NCI-H2107 treated with DMSO at 0.1 percent for 48 hours (cell line): ENCODE data around the gene NKAIN4.
"Not testable (repeated sequence)": the region's sequence is repeated elsewhere in the genome, so short reads cannot be mapped to it uniquely, and the experiment has no call there.

Experiments used
- DNase-seq: peaks from one replicate; lab custom pipeline; 2025; ENCODE audit not compliant: unreplicated experiment; lab: John Stamatoyannopoulos, UW

NKAIN4 gene

DNA sequence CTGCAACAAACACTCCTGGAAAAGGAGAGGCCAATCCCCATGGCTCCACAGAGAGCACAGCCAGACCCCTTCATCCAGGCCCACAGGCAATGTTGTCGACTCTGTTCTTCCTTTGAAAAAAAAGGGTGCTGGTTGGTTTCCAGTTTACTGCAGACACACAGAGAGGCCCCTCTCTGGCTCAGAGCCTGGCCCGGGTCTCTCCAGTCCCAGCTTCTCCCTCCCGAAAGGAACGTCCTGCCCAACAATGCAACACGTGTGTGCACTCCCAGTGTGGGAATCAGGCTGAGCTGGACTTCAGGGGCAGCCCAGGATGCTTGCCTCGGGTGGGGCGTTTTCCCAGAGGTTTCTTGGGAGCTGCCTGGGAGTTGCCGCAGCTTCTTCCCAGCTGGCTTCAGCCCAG, 4.5 kb upstream of the NKAIN4 start:
- DNase-seq = no peak

DNA sequence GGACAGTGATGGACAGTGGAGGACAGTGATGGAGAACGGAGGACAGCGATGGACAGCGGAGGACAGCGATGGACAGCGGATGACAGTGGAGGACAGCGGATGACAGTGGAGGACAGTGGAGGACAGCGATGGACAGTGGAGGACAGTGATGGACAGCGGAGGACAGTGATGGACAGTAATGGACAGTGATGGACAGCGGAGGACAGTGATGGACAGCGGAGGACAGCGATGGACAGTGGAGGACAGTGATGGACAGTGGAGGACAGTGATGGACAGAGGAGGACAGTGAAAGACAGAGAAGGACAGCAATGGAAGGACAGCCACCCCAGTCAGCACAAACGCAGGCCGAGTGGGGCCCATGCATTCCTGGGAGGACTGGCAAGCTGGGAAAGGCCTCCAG, 3.4 kb upstream of the NKAIN4 start:
- no peak for DNase-seq

DNA sequence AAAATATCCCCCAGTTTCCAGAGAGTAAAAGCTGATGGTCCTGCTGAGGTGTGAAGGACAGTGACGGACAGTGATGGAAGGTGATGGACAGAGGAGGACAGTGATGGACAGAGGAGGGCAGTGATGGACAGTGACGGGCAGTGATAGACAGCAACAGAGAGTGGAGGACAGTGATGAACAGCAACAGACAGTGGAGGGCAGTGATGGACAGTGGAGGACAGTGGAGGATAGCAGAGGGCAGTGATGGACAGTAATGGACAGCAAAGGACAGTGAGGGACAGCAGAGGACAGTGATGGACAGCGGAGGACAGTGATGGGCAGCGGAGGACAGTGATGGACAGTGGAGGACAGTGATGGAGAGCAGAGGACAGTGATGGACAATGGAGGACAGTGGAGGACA, 2.7 kb upstream of the NKAIN4 start:
- no peak for DNase-seq

DNA sequence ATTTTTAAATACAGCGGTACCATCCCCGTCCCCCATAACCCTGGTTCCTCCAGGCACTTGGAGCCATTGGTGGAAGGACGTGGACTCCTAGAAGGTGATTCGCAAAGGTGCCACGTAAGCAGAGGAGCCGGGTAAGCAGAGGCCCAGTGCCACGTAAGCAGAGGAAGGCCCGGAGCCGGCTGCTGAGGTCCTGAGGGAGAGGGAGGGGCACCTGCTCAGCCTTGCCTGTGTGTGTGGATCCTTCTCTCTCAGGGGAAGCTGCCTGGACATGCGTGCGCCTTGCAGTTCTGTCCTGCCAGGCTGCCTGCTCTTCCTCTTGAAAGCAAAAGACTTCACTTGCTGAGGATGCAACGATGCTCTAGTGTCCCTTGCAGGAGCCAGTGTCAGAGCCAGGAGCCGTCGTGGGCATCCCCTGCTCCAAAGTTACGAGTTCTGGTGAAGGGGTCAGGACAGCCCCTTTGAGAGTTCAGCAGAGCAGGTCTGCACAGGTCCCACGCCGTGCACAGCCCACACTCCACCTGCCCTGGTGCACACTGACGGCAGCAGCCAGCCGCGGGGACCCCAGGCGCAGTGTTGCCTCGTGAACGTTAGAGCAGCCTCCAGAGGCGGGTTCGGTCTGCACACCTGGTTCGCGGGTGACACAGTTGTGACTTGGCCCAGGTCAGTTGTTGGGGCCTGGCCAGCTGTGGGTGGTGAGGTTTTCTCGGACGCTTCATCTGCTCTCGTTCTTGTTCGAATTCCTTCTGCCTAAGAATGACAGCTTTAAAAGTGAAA, 1.9 kb upstream of the NKAIN4 start:
- DNase-seq = no peak

DNA sequence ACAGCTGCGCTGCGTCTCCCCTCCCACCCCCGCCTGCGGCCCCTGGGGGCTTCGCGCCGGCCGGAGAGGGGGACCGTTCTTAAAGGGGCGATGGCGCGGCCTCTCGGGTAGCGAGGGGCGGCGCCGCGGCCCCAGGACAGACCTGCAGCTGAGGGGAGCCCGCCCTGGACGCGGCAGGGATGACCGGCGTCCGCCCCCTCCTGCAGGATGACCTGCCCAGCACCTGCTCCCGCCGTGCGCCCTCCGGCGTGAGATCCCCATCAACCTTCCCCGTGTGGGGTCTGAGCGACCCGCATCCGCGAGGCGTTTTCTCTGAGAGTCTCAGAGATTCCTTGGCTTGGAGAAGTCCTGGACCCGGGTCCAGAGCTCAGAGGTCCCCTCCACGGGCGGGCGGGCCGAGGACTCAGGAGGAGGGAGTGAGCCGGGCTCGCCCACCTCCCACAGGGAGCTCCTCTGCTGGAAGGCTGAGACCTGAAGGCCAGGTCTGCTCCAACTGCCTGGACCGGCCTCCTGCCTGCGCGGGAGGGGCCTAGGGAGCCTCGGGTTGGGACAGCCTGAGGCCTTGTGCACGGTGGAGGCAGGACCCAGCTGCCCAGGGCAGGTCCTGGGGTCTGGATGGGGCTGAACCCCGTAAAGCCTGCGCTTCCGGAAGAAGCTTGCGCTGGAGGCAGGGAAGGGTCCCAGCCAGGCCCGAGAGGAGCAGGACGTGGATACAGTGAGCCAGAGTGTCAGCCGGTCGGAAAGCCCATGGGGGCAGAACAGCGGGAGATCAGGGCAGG, 532 bp upstream of the NKAIN4 start:
- no peak for DNase-seq

DNA sequence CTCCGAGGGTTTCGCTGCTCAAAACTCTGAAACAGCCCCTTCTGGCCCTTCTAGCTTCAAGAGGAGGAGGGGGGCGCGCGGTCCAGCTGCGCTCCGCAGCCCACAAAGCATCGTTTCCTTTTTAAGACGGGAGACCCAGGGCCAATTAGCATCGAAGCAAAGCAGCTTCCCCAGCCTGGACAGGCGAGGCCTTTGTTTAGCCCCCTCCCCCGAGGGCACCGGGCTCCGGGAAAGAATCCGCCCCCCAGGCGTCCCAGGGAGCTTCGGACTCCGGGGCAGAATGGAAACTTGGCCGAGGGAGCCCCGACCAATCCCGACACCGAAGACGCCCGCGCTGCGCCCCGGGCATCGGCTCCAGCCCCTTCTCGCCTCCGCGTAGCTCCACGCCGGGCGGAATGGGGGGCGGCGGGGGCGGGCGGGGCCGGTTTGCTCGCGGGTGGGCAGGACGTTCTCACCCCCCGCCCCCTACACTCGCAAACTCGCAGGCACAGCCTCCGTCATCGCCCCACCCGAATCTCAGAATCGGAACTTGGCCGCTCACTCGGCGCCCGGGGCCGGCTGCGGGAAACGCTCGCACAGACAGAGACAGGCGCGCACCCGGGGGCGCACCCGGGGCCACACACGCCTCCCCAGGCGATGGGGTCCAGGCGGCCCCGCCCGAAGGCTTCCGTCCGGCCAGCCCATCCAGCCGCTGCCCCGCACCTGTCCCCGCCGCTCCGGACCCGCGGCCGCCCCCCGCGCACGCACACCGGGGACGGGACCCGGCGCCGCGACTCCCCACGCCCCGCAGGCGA, 628 bp downstream of the NKAIN4 start:
- DNase-seq = no peak

DNA sequence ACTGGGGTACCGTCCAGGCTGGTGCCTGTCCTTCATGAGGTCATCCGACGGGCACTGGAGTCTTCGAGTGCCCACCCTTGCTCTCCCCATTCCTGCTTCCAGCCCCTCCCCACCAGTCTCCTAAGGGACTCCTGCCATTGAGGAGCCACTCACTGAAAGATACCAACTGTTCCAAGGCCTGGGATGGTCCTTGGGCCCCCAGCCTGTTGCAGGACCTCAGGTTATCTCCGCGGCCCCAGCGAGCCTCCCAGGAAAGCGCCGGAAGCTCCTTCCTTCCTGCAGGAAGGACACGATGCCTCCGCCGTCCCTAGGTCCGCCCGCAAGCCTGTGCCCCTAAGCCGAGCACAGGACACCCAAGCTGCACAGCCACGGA, 1.2 kb downstream of the NKAIN4 start:
- no peak for DNase-seq

DNA sequence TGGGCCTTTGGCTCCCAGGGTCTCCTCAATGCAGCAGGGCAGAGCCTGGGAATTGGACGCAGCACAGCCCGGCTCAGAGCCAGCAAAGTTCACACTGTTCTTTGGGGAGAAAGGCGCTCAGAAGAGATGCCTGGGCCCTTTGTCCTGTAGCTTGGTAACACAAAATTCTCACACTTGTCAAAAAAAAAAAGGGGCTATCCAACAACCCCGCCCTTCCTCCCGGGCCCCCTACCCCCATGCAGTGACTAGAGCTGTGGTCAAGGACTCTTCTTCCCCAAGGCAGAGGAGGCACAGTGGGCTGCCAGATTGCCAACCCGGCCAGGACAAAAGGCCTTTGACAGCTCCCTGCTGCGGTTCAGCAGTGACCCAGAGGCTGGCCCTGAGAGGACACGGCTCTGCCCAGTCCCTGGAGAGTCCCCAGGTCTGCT, 2.0 kb downstream of the NKAIN4 start:
- no peak for DNase-seq

DNA sequence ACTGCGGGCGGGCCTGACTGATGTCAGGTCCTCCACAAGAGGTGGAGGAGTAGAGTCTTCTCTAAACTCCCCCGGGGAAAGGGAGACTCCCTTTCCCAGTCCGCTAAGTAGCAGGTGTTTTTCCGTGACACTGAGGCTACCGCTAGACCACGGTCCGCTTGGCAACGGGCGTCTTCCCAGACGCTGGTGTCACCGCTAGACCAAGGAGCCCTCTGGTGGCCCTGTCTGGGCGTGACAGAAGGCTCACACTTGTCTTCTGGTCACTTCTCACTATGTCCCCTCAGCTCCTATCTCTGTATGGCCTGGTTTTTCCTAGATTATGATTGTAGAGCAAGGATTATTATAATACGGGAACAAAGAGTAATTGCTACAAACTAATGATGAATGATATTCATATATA, 2.9 kb downstream of the NKAIN4 start:
- not testable (repeated sequence) for DNase-seq

DNA sequence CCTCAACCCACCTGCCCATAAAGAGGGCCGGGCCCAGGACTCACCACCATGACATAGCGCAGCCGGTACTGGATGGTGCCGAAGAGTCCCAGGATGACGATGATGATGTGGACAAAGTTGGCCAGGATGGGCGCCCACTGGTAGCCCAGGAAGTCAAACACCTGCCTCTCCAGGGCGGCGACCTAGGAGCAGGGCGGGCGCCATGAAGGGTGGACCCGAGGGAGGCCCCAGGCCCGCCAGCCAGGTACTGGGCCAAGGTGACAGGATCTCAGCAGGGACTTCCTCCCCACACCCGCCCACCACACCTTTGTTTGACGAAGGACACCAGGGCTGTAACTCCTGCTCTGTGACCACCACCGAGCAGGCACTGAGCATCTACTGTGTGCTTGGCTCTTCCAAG, 4.4 kb downstream of the NKAIN4 start:
- no peak for DNase-seq

DNA sequence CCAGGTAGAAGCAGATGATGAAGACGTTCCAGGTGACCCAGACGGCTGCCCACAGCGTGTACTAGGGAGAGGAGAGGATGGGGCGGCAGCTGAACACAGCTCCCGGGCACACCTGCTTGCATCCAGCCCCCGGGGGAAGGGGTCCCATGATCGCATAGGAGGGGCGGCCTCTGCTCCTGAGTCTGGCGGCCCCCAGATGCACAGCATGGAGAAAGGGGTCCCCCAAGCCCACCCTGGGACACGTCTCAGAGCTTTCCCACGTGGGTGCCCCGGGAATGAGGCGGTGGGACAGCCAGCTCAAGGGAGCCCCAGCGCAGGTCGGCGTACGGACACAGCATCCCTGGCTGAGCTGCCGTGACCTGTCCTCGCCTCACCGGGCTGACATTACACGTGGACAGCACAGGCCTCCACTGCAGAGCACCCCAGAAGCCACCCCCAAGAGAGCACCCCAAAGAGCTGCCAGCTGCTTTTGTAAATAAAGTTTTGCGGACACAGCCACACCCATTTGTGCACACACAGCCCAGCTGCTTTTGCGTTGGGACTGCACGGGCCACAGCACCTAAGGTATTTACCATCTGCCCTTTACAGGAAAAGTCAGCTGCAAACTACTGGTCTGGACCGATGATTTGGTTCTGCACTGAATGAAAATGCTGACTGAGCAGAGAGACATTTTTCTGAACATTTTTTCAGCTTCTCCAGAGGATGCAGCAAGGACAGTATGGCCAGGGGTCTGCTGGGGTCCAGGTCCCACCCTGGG, 5.2 kb downstream of the NKAIN4 start:
- DNase-seq = no peak

DNA sequence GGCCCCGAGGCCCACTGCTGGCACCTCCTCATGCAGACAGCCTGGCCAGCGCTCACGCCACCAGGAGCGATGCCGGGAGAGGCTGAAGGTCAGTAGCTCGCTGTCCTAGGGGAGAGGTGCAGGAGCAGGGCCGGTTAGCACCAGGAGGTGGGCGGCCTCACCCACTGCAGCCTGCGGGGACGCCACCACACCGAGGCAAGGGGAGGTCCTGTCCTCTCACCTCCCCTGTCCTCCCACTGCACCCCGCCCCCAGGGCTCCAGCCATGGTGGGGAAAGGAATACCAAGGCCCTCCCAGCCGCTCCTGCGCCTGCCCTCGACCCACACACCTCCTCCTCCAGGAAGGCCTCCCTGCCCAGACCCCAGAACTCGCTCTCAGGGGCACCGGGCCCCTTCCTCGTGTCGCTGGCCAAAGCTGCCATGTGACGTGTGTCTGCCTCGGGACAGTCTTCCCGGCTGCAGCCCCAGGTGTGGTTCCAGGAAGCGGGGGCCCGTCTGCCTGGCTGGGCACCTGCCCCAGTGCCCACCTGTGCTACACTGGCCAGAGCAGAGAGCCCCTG, 6.5 kb downstream of the NKAIN4 start:
- DNase-seq = no peak

DNA sequence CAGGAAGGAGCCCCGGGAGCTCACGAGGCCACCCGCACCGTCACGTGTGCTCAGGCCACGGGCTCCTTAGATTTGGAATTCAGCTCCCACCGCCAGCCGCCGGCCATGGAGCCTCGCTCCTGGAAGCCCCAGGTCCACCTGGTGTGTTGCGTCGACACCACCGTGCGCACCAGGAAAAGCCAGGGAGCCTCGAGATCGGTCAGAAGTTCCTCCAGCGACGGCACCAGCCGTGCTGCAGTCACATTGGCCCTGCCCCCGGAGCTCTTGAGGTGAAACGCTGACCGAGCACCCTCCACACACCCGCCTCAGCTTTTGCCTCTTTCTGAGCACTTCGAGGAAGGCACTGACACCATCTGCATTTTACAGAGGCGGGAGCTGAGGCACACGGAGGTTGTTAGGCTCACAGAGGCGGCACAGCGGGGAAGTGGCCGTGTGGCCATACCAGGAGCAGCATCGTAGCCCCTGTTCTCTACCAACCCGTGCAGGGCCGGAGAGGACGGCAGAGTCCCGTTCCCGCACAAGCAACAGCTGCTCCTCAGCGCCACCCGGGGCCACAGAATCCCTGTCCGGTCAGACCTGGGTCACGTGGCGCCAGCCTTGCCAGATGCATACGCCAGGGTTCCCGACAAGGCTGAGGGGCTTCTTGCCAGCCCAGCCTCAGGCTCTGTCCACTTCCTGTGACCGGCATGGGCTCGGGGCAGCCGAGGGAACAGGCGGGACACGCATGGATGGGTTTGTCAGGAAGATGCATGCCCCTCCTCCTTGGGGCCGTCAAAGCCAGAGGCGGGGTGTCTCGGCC, 7.6 kb downstream of the NKAIN4 start:
- no peak for DNase-seq

DNA sequence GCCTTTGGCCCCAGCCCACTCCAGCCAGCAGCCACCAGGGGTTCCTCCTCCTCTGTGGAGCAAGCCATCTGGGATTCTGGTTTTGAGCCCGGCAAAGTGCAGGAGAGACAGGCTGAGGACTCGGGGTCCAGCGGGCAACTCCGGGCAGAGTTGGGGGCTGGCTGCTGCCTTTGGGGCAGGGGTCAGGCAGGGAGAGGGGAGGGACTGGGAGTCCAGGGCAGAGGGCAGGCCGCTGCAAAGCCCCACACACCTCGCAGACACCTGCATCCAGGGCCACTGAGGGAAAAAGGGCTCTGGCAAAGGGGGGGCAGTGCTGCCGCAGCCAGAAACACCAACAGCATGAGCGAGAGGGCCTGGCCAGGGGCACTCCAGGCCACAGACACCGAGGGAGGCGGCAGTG, 9.8 kb downstream of the NKAIN4 start:
- no peak for DNase-seq

DNA sequence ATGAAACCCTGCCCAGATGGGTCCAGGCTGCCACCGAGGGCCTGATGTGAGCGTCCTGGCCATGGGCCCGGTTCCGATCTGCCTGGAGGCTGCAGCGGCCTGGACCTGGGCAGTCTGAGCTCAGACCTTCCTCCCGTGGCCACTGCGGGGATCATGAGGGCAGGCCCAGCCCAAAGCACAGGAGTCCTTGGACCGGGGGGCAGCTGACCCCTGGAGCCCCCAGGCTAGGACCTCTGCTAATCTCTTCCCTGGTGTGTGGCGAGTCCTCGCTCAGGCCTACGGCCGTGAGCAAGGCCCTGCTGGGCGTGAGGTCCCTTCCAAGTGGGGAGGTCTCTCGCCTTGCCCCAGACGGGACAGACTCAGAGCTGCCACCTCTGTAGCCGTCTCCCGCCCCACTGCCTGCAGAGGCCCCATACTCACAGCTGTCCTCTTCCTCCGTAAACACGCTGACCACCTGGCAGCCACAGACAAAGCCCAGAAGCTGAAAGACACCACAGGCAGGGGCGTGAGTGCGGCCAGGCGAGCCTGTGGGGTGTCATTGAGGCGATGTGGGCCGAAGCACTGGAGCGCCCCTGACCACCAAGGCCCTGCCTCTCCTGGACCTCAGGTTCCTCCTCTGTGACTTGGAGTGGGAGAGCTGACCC, 10.5 kb downstream of the NKAIN4 start:
- DNase-seq = no peak

DNA sequence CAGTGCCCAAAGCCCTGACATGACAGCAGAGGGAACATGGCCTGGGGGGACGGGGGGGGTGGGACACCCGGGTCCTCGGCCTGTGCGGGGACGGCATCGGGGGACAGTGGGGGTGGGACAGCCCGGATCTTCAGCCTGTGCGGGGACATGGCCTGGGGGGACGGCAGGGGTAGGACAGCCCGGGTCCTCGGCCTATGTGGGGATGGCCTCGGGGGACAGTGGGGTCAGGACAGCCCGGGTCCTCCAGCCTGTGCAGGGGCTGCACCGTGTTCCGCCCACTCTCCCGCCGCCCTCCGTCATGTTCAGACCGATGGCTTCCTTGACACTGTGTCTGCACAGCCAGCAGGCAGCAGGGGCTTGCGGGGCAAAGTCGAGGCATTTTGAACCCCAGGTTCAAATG, 11.5 kb downstream of the NKAIN4 start:
- DNase-seq = no peak

DNA sequence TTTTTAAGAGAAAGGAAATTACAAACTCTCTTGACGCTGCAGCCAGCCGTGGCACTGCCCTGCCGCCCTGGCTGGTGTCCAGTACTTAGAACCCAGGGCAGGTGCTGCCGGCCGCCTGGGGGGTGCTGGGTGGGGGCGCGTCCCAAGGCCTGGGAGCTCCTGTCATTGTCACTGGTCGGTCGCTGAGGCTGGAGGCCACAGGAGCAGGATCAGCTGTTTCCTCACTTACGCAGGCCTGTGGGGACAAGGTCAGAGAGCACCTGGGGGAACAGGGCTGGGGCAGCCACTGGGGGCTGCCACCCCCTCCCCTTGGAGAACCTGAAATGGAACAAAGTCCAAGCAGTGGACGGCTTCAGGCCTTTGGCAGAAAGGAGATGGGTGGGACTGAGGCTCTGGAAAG, 13.0 kb downstream of the NKAIN4 start:
- no peak for DNase-seq

DNA sequence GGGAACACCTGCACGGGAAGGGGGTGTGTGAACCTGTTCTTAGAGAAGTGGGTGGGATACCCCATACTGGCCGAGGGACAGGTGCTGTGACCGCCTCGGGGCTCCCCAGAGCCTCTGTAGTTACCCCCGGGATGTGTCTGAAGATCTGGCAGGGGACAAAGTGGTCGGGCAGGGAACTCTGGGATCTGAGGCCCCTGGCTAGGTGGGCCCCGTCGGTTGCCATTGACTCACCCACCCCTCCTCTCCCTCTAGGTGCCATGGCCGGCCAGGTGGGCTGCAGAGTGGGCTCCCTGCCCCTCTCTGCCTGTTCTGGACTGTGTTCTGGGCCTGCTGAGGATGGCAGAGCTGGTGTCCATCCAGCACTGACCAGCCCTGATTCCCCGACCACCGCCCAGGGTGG, 14.3 kb downstream of the NKAIN4 start:
- DNase-seq = no peak

DNA sequence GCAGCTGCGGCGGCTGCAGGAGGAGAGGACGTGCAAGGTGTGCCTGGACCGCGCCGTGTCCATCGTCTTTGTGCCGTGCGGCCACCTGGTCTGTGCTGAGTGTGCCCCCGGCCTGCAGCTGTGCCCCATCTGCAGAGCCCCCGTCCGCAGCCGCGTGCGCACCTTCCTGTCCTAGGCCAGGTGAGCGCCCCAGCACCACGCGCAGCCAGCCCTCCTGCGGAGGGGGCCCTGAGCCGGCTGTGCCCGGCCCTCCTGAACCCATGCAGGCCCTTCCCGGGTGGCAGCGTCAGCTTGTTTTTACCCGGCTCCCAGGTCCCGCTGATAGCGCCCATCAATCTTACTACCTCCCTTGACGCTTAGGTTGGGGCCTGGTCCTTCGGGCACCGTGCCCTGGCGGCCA, 14.8 kb downstream of the NKAIN4 start:
- DNase-seq = no peak
